Mucosa of stomach (tissue), 1 donor: Measurements from ENCODE around the gene ULBP1.
"Not testable (repeated sequence)": the region's sequence is repeated elsewhere in the genome, so short reads cannot be mapped to it uniquely, and the experiment has no call there.

Experiments used
- H3K27me3 ChIP-seq: one replicate; pipeline ENCODE4 v1.7.0; 2013; ENCODE audit warnings: mild to moderate bottlenecking, low read length; ENCODE audit not compliant: control insufficient read depth, insufficient read depth
- H3K36me3 ChIP-seq: one replicate; pipeline ENCODE4 v1.7.0; 2013; ENCODE audit warnings: low read length; ENCODE audit not compliant: control insufficient read depth, insufficient read depth
- H3K4me1 ChIP-seq: one replicate; pipeline ENCODE4 v1.7.0; 2013; ENCODE audit warnings: mild to moderate bottlenecking, low read length; ENCODE audit not compliant: control insufficient read depth, insufficient read depth
- H3K4me3 ChIP-seq: one replicate; pipeline ENCODE4 v1.7.0; 2013; ENCODE audit warnings: low read length
- H3K9ac ChIP-seq: one replicate; pipeline ENCODE4 v1.7.0; 2013; ENCODE audit warnings: mild to moderate bottlenecking, low read length, moderate library complexity
- H3K9me3 ChIP-seq: one replicate; pipeline ENCODE4 v1.7.0; 2013; ENCODE audit warnings: mild to moderate bottlenecking, low read length, moderate library complexity; ENCODE audit not compliant: control insufficient read depth
- donor health status: Pancreatic carcinoma.

Gene ULBP1

DNA sequence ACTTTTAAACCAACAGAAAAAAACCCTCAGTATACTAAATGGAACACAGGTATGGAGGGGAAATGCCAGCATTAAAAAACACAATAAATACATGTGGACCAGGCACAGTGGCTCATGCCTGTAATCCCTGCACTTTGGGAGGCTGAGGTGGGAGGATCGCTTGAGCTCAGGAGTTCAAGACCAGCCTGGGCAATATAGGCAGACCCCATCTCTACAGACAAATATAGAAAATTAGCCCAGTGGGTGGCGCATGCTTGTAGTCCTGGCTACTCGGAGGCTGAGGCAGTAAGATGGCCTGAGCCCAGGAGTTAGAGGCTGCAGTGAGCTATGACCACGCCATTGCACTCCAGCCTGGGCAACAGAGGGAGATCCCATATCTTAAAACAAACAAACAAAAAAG is 3.9 kb upstream of the ULBP1 start:
- not testable (repeated sequence) for H3K9me3 ChIP-seq, H3K36me3 ChIP-seq, H3K9ac ChIP-seq, H3K4me3 ChIP-seq
- Histone ChIP-seq H3K4me1 (peaks cover 18% of the 10 kb centered on the region), H3K27me3 (peaks cover 80% of the 10 kb centered on the region)

DNA sequence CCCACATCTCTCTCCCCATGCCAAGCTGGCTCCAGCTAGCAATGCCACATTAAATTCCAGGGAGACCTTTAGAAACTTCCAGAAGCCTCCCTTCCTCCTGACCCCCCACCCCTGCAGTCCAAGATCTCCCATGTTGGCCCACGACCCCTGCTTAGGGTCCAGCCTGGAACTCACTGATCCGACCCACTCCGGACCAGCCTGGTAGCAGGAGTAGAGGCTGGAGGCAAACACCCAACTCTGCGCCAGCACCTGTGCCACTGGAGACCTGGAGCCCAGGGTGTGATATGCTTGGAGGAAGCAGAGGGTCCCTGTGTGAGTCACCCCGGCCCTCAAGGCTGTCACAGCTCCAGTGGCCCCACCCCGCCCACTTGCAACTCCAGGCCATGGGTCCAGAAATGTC is 3.3 kb upstream of the ULBP1 start:
- Histone ChIP-seq H3K4me1 (peaks cover 24% of the 10 kb centered on the region), H3K36me3 (no peaks in the 10 kb centered on the region), H3K27me3 (peaks cover 82% of the 10 kb centered on the region), H3K9me3 (no peaks in the 10 kb centered on the region), H3K4me3 (no peak overlapping the region), H3K9ac (no peak overlapping the region)

DNA sequence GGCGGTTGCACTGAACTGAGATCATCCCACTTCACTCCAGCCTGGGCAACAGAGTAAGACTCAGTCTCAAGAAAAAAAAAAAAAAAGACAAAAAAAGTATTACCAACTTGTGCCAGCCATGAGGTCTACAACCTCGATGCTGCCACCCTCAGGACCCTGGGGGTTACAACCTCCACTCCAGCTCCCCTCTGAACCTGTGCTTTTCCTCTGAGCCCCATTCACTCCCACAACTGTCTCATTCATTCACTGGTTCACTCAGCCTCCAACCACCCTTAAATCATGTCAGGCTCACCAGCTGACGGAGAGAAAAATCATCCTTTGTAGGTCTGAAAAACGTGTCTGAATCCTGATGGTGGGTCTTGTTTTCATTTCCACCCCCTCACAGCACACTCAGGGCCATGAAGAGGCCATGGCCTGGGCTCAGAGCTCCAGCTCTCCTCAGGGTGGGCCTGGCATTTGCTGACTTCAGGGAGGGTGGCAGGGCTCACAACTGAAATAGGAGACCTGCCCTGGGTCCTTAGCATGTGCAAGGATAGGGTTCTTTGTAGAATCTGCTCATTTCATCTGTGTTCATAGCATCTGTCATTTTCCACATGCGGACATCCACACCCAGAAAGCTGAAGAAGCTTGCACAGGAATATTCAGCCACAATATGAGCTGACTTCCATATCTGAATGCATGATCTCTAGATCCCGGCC is 1.9 kb upstream of the ULBP1 start:
- H3K9me3 ChIP-seq = no peaks in the 10 kb centered on the region
- H3K9ac ChIP-seq = no peak overlapping the region
- peaks cover 84% of the 10 kb centered on the region for H3K27me3 ChIP-seq
- peaks cover 24% of the 10 kb centered on the region for H3K4me1 ChIP-seq
- H3K4me3 ChIP-seq = no peak overlapping the region
- no peaks in the 10 kb centered on the region for H3K36me3 ChIP-seq

DNA sequence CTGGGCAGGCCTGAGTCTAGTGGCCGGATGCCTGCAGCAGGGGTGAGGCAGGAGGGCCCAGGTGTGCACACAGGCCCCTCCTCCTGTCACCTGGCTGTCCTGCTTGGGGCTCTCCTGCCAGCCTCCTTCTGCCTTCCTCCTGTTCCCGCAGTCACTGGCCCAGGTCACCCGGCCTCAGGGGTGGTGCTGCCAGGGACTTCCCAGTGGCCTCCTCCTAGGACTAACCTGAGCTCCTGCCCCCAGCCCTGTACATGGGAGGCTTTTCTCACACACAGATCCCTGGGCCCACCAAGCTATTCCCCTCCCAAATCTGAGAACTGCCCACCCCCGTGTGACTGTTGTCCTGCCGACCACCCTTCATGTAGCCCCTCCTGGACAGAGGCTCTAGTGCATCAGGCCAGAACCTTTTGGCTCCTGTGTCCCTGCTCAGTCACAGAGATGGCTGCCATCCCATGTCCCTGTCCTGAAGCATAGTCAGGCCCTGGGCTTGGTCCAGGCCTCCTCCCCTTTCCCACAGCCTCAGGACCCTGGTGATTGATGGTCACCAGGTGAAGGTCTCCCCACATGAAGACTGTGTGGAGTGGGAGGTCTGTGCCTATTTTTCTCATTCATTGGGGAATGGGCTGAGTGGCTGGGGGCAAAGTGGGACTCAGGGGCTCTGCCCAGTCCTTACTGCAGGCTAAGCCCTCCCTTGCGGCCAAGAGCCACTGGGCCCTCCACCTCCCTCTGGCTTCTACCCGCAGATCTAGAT is 1.1 kb upstream of the ULBP1 start:
- Histone ChIP-seq H3K4me3 (no peak overlapping the region), H3K9me3 (no peaks in the 10 kb centered on the region), H3K36me3 (no peaks in the 10 kb centered on the region), H3K27me3 (peaks cover 86% of the 10 kb centered on the region), H3K4me1 (peaks cover 24% of the 10 kb centered on the region), H3K9ac (no peak overlapping the region)

- no peaks in the 10 kb centered on the region for H3K36me3 ChIP-seq
- peaks cover 24% of the 10 kb centered on the region for H3K4me1 ChIP-seq
- H3K4me3 ChIP-seq = no peak overlapping the region
- peaks cover 84% of the 10 kb centered on the region for H3K27me3 ChIP-seq
- H3K9me3 ChIP-seq = no peaks in the 10 kb centered on the region
- H3K9ac ChIP-seq = no peak overlapping the region
Observed at GRCh38 chr6:149963212-149963461, 606 bp upstream of the ULBP1 start.

DNA sequence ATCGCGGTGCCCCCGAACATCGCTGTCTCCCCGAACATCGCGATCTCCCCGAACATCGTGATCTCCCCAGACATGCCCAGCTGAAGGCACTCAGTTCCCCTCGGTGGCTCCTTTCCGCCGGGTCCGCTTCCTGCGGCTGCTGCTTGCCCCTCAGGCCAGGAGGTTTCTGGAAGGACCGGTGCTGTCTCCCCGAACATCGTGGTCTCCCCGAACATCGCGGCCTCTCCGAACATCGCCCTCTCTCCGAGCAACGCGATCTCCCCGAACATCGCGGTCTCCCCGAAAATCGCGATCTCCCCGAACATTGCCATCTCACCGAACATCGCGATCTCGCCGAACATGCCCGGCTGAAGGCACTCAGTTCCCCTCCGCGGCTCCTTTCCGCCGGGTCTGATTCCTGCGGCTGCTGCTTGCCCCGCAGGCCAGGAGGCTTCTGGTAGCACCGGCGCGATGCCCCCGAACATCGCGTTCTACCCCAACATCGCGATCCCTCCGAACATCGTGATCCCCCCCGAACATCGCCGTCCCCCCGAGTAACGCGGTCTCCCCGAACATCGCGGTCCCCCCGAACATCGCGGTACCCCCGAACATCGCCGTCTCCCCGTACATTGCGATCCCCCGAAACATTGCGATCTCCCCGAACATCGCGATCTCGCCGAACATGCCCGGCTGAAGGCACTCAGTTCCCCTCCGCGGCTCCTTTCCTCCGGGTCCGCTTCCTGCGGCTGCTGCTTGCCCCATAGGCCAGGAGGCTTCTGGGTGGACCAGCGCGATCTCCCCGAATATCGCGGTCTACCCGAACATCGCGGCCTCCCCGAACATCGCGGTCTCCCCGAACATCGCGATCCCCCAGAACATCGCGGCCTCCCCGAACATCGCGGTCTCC is 808 bp downstream of the ULBP1 start:
- Histone ChIP-seq H3K4me3 (no peak overlapping the region), H3K9ac (no peak overlapping the region), H3K36me3 (no peaks in the 10 kb centered on the region), H3K27me3 (peaks cover 81% of the 10 kb centered on the region), H3K4me1 (peaks cover 24% of the 10 kb centered on the region), H3K9me3 (no peaks in the 10 kb centered on the region)

GRCh38 chr6:149965194-149966020 is 1.7 kb downstream of the ULBP1 start:
- Histone ChIP-seq H3K27me3 (peaks cover 81% of the 10 kb centered on the region), H3K4me3 (no peak overlapping the region), H3K9ac (no peak overlapping the region), H3K36me3 (no peaks in the 10 kb centered on the region), H3K9me3 (no peaks in the 10 kb centered on the region), H3K4me1 (peaks cover 24% of the 10 kb centered on the region)

DNA sequence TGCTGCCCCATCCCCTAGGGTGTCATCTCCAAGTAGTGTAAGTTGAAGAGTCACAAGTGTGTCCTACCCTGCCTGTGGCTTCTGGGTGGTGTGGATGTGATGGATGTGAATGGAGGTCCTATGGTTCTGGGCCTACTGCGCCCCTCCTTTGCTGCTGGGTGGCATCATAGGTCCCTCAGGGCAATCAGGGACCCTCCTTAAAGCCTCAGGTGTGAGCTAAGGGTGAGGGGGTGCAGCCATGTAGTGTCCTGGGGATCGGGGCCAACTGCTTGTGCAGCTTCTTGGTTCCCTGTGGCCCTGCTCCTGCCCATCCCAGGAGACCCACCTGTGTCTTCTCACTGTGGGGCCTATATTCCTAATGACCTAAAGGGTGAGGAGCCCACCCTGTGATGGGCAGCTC is 2.6 kb downstream of the ULBP1 start:
- H3K4me3 ChIP-seq, H3K9ac ChIP-seq, H3K36me3 ChIP-seq, H3K9me3 ChIP-seq: not testable (repeated sequence)
- Histone ChIP-seq H3K4me1 (peaks cover 24% of the 10 kb centered on the region), H3K27me3 (peaks cover 72% of the 10 kb centered on the region)

GRCh38 chr6:149967591-149967990 is 3.8 kb downstream of the ULBP1 start:
- peaks cover 59% of the 10 kb centered on the region for H3K27me3 ChIP-seq
- no peaks in the 10 kb centered on the region for H3K9me3 ChIP-seq

DNA sequence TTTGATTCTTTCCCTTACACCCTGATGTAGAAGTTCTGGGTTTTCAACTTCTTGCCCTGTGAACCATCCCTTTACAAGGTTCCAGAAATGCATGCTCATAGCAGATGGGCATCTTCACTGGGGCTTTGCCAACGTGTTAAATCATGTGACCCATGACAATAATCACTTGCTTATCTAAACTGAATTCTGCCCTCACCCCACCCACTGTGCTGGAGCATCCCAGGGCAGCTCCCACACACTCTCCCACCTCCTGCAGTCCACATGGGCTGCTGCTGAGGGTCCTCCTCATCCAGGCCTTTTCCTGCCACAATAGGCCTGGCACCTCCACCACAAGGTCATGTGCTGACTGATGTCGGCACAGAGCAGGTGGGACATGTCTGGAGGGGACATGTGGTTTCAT is 4.3 kb downstream of the ULBP1 start:
- not testable (repeated sequence) for H3K9ac ChIP-seq, H3K4me3 ChIP-seq, H3K9me3 ChIP-seq, H3K36me3 ChIP-seq
- Histone ChIP-seq H3K4me1 (peaks cover 24% of the 10 kb centered on the region), H3K27me3 (peaks cover 55% of the 10 kb centered on the region)

More at GRCh38 chr6:149967591-149967990, 3.8 kb downstream of the ULBP1 start:
- Histone ChIP-seq H3K4me1 (peaks cover 24% of the 10 kb centered on the region), H3K36me3 (no peaks in the 10 kb centered on the region), H3K4me3 (no peak overlapping the region), H3K9ac (no peak overlapping the region)

DNA sequence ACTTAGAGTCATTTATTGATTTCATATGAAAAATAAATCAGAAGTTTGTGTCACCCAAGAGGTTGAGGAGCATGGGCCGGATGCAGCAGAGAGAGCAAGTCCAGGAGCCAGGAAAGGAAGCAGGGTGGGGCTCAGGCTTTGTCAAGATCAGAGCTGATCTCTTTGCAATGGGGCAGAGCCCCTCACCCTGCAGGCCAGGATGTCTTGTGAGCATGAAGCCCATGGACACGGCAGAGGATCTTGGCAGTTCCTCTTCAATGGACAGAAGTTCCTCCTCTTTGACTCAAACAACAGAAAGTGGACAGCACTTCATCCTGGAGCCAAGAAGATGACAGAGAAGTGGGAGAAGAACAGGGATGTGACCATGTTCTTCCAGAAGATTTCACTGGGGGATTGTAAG is 5.2 kb downstream of the ULBP1 start:
- not testable (repeated sequence) for H3K36me3 ChIP-seq, H3K9me3 ChIP-seq, H3K4me3 ChIP-seq, H3K9ac ChIP-seq
- H3K27me3 ChIP-seq = peaks cover 51% of the 10 kb centered on the region
- H3K4me1 ChIP-seq = peaks cover 16% of the 10 kb centered on the region
